ENCODE data around the gene PRR12. TPM values are rescaled to one million over a fixed set of nuclear protein-coding genes. Genes with fewer than 3 reads are reported as not detected.

The PRR12 gene
- total RNA-seq, 4 donors from 2014 or later = 2.6 to 63.1 (median 8.6) TPM

GRCh38 chr19:49596954-49597702, 6.1 kb downstream of the PRR12 start:
- H3K36me3 ChIP-seq = no peaks in the 10 kb centered on the region
- intact Hi-C loops (cut with DNase I; ENCODE audit: low total_unique reads) = no loop called here
- no peaks in the 10 kb centered on the region for H3K27me3 ChIP-seq
- no peak overlapping the region for H3K4me3 ChIP-seq
- H3K27ac ChIP-seq = no peak overlapping the region
- peaks cover 0 to 9% of the 10 kb centered on the region in 2 donors for H3K4me1 ChIP-seq
- H3K9me3 ChIP-seq = no peaks in the 10 kb centered on the region
- TF ChIP-seq POLR2A (IDR thresholded peaks at IDR 0.05) (no peak), CTCF (IDR thresholded peaks at IDR 0.05) (no peak)
- no peak for DNase-seq

GRCh38 chr19:49597703-49597974, 6.7 kb downstream of the PRR12 start:
- Histone ChIP-seq H3K27ac (no peak overlapping the region), H3K4me3 (no peak overlapping the region), H3K9me3 (no peaks in the 10 kb centered on the region), H3K36me3 (no peaks in the 10 kb centered on the region), H3K4me1 (peaks cover 0 to 6% of the 10 kb centered on the region in 2 donors), H3K27me3 (no peaks in the 10 kb centered on the region)
- intact Hi-C loops (cut with DNase I; ENCODE audit: low total_unique reads) = no loop called here
- no peak for DNase-seq
- TF ChIP-seq CTCF (IDR thresholded peaks at IDR 0.05) (no peak), POLR2A (IDR thresholded peaks at IDR 0.05) (no peak)

GRCh38 chr19:49599378-49600295, 8.7 kb downstream of the PRR12 start:
- Histone ChIP-seq H3K4me1 (no peaks in the 10 kb centered on the region), H3K27me3 (no peaks in the 10 kb centered on the region), H3K4me3 (no peak overlapping the region), H3K9me3 (no peaks in the 10 kb centered on the region), H3K27ac (no peak overlapping the region), H3K36me3 (no peaks in the 10 kb centered on the region)
- intact Hi-C loops (cut with DNase I; ENCODE audit: low total_unique reads) = no loop called here
- TF ChIP-seq CTCF (IDR thresholded peaks at IDR 0.05) (no peak), POLR2A (IDR thresholded peaks at IDR 0.05) (no peak)
- no peak for DNase-seq

GRCh38 chr19:49601482-49602038, 10.6 kb downstream of the PRR12 start:
- Histone ChIP-seq H3K27me3 (no peaks in the 10 kb centered on the region), H3K4me1 (no peaks in the 10 kb centered on the region), H3K36me3 (no peaks in the 10 kb centered on the region), H3K4me3 (no peak overlapping the region), H3K27ac (no peak overlapping the region), H3K9me3 (no peaks in the 10 kb centered on the region)
- TF ChIP-seq POLR2A (IDR thresholded peaks at IDR 0.05) (no peak), CTCF (IDR thresholded peaks at IDR 0.05) (no peak)
- no peak for DNase-seq
- intact Hi-C loops (cut with DNase I; ENCODE audit: low total_unique reads) = no loop called here

- Histone ChIP-seq H3K27ac (no peak overlapping the region), H3K9me3 (no peaks in the 10 kb centered on the region), H3K27me3 (no peaks in the 10 kb centered on the region), H3K4me3 (no peak overlapping the region), H3K4me1 (no peaks in the 10 kb centered on the region), H3K36me3 (no peaks in the 10 kb centered on the region)
- intact Hi-C loops (cut with DNase I; ENCODE audit: low total_unique reads) = no loop called here
- TF ChIP-seq POLR2A (IDR thresholded peaks at IDR 0.05) = no peak
- TF ChIP-seq CTCF (IDR thresholded peaks at IDR 0.05) = no peak
- DNase-seq = no peak
Measured at GRCh38 chr19:49602806-49603205, 11.8 kb downstream of the PRR12 start.
